SK-N-SH (cell line): Measurements from ENCODE around the gene MYH3. TPM values are rescaled to one million over a fixed set of nuclear protein-coding genes. Genes with fewer than 3 reads are reported as not detected.

Experiments
- CTCF ChIA-PET: fragments of 300-600, 350-600 bp; formaldehyde crosslinking; extraction: SDS; loops from one replicate; lab custom pipeline; 2021; lab: Yijun Ruan, JAX
- POLR2A ChIA-PET: fragments of 350-600 bp; sonication (Branson Sonifier 250); formaldehyde crosslinking; extraction: SDS; loops from one replicate; lab custom pipeline; 2020; ENCODE audit warnings: antibody characterized with exemption, inconsistent platforms; lab: Yijun Ruan, JAX
- DNase-seq: peaks from one replicate; pipeline ENCODE4 v3.0.0; 2012
- H2AFZ ChIP-seq: fragments of 200-600 bp; sonication (generic); 2 replicates; pipeline ENCODE4 v1.8.1; 2016; ENCODE audit warnings: antibody characterized with exemption, mild to moderate bottlenecking, low read depth
- H3F3A ChIP-seq: fragments of 200-600 bp; sonication (generic); replicated peaks from 2 replicates; pipeline ENCODE3; 2016; ENCODE audit warnings: antibody characterized with exemption, mild to moderate bottlenecking; ENCODE audit not compliant: insufficient read depth
- H3K27ac ChIP-seq, 2 experiments: fragments of 200-500 bp in 1 of 2; fragments of 200-600 bp in 1 of 2; sonication (Bioruptor generic) in 1 of 2; sonication (generic), shearing (Covaris generic) in 1 of 2; 2 replicates each; pipeline versions ENCODE4 v1.5.1 to v1.6.1; 2014 to 2016; ENCODE audit warnings: low read depth in 2 of 2, inconsistent platforms in 1 of 2, low read length in 1 of 2, mild to moderate bottlenecking in 1 of 2, mixed read lengths in 1 of 2
- H3K27me3 ChIP-seq: fragments of 200-600 bp; sonication (generic), shearing (Covaris generic); 2 replicates; pipeline ENCODE4 v1.6.1; 2016; ENCODE audit warnings: mixed run types; ENCODE audit not compliant: insufficient read depth
- H3K36me3 ChIP-seq, 2 experiments: fragments of 200-500 bp in 1 of 2; fragments of 200-600 bp in 1 of 2; sonication (Bioruptor generic) in 1 of 2; sonication (generic) in 1 of 2; replicated peaks in 1 of 2; 2 replicates each; pipeline versions ENCODE3 to v1.5.1; 2014 to 2016; ENCODE audit warnings: low read length in 1 of 2, mild to moderate bottlenecking in 1 of 2; ENCODE audit not compliant: insufficient read depth in 2 of 2, control insufficient read depth in 1 of 2
- H3K4me1 ChIP-seq, 2 experiments: fragments of 200-500 bp in 1 of 2; fragments of 200-600 bp in 1 of 2; sonication (Bioruptor generic) in 1 of 2; sonication (generic), shearing (Covaris generic) in 1 of 2; 2 replicates each; pipeline versions ENCODE4 v1.5.1 to v1.6.1; 2014 to 2016; ENCODE audit warnings: low read depth in 1 of 2, low read length in 1 of 2, mixed run types in 1 of 2; ENCODE audit not compliant: insufficient read depth in 2 of 2, control insufficient read depth in 1 of 2
- H3K4me2 ChIP-seq: fragments of 200-600 bp; sonication (generic), shearing (Covaris generic); 2 replicates; pipeline ENCODE4 v1.6.1; 2017; ENCODE audit warnings: mixed run types
- H3K4me3 ChIP-seq, 2 experiments: fragments of 200-500 bp in 1 of 2; fragments of 200-600 bp in 1 of 2; sonication (Bioruptor generic) in 1 of 2; sonication (generic), shearing (Covaris generic) in 1 of 2; 2 replicates each; pipeline versions ENCODE4 v1.5.1 to v1.8.1; 2014 to 2016; ENCODE audit warnings: low read depth in 2 of 2, inconsistent platforms in 1 of 2, low read length in 1 of 2, mild to moderate bottlenecking in 1 of 2, mixed read lengths in 1 of 2, moderate library complexity in 1 of 2
- H3K79me2 ChIP-seq: fragments of 200-600 bp; sonication (generic); 2 replicates; pipeline ENCODE4 v1.8.1; 2017; ENCODE audit warnings: mild to moderate bottlenecking; ENCODE audit not compliant: insufficient read depth
- H3K9ac ChIP-seq: fragments of 200-600 bp; sonication (generic); 2 replicates; pipeline ENCODE4 v1.6.1; 2017; ENCODE audit warnings: mixed run types
- H3K9me2 ChIP-seq: fragments of 200-600 bp; sonication (generic); 2 replicates; pipeline ENCODE4 v1.6.1; 2017; ENCODE audit warnings: mixed run types
- H3K9me3 ChIP-seq: fragments of 200-600 bp; sonication (generic); 2 replicates; pipeline ENCODE4 v1.6.1; 2017; ENCODE audit warnings: mixed run types, mild to moderate bottlenecking, moderate library complexity
- H4K20me1 ChIP-seq: fragments of 200-600 bp; sonication (generic); 2 replicates; pipeline ENCODE4 v1.6.1; 2017; ENCODE audit warnings: mild to moderate bottlenecking, mixed run types; ENCODE audit not compliant: insufficient read depth
- CHD2 ChIP-seq: fragments of 150-350 bp; IDR thresholded peaks from 2 replicates; pipeline ENCODE4 v1.6.1; 2018; ENCODE audit warnings: low read length; ENCODE audit not compliant: partially characterized antibody
- CTCF ChIP-seq: fragments of 200-600 bp; sonication (generic); IDR thresholded peaks from 2 replicates; pipeline ENCODE4 v1.6.1; 2017; ENCODE audit warnings: antibody characterized with exemption, mild to moderate bottlenecking, moderate library complexity
- EP300 ChIP-seq, 2 experiments: IDR thresholded peaks; 2 replicates each; pipeline versions ENCODE4 v1.4.0 to v1.6.1; 2012; ENCODE audit warnings: borderline replicate concordance in 1 of 2, low read depth in 1 of 2, low read length in 1 of 2
- EZH2phosphoT487 ChIP-seq: fragments of 200-600 bp; sonication (generic); IDR thresholded peaks from 2 replicates; pipeline ENCODE4 v1.6.1; 2017; ENCODE audit warnings: low read depth, mixed run types, mild to moderate bottlenecking, antibody characterized with exemption, moderate library complexity, borderline replicate concordance
- GATA2 ChIP-seq: sonication (generic); formaldehyde crosslinking; IDR thresholded peaks from 2 replicates; pipeline ENCODE4 v1.5.0; 2020; ENCODE audit warnings: mild to moderate bottlenecking, missing genetic modification reagents
- MEF2A ChIP-seq: IDR thresholded peaks from 2 replicates; pipeline ENCODE4 v1.4.0; 2012; ENCODE audit warnings: low read depth, borderline replicate concordance
- NFIC ChIP-seq: IDR thresholded peaks from 2 replicates; pipeline ENCODE4 v1.4.0; 2012; ENCODE audit warnings: borderline replicate concordance
- NRF1 ChIP-seq: IDR thresholded peaks from 2 replicates; pipeline ENCODE4 v1.6.1; 2012; ENCODE audit warnings: low read depth, mild to moderate bottlenecking, low read length
- RAD21 ChIP-seq: IDR thresholded peaks from 2 replicates; pipeline ENCODE4 v1.6.1; 2012; ENCODE audit warnings: mild to moderate bottlenecking, low read length
- REST ChIP-seq: IDR thresholded peaks from 2 replicates; pipeline ENCODE4 v1.6.1; 2012; ENCODE audit warnings: mild to moderate bottlenecking, low read depth, low read length, moderate library complexity
- RXRA ChIP-seq: IDR thresholded peaks from 2 replicates; pipeline ENCODE4 v1.4.0; 2012; ENCODE audit warnings: low read depth, mild to moderate bottlenecking, borderline replicate concordance
- SIN3A ChIP-seq: IDR thresholded peaks from 2 replicates; pipeline ENCODE4 v1.6.1; 2012; ENCODE audit warnings: low read depth, mild to moderate bottlenecking, low read length, moderate library complexity, borderline replicate concordance
- SMC3 ChIP-seq: IDR thresholded peaks from 2 replicates; pipeline ENCODE4 v1.6.1; 2012; ENCODE audit warnings: low read depth, low read length, improper control_type of control experiment
- TAF1 ChIP-seq: IDR thresholded peaks from 2 replicates; pipeline ENCODE4 v1.6.1; 2012; ENCODE audit warnings: low read depth, mild to moderate bottlenecking, low read length, moderate library complexity, borderline replicate concordance
- TEAD4 ChIP-seq: IDR thresholded peaks from 2 replicates; pipeline ENCODE4 v1.4.0; 2012; ENCODE audit warnings: mild to moderate bottlenecking, borderline replicate concordance; ENCODE audit not compliant: insufficient read depth
- WGBS: methylation state at CpG from one replicate; pipeline ENCODE4 v1.1.6; 2017; ENCODE audit warnings: low lambda C conversion rate; 5-methylcytosine and 5-hydroxymethylcytosine counted together
- polyA plus RNA-seq, 3 experiments: library from polyadenylated mRNA; depleted of rRNA; stranded (reverse); fragments of >200 nt; gene quantifications; 2 replicates each; pipeline ENCODE4 v1.2.3, GENCODE V29; 2012
- TF ChIP-seq, protein P1 (sequence below): fragments of 150-350 bp; IDR thresholded peaks from 2 replicates; pipeline ENCODE4 v1.6.1; 2017; ENCODE audit warnings: antibody characterized with exemption, low read length, low read depth, borderline replicate concordance

The MYH3 gene
- polyA plus RNA-seq, 1 of the 3 experiments (the other 2 are of a cell fraction) = 2.7 TPM

DNA sequence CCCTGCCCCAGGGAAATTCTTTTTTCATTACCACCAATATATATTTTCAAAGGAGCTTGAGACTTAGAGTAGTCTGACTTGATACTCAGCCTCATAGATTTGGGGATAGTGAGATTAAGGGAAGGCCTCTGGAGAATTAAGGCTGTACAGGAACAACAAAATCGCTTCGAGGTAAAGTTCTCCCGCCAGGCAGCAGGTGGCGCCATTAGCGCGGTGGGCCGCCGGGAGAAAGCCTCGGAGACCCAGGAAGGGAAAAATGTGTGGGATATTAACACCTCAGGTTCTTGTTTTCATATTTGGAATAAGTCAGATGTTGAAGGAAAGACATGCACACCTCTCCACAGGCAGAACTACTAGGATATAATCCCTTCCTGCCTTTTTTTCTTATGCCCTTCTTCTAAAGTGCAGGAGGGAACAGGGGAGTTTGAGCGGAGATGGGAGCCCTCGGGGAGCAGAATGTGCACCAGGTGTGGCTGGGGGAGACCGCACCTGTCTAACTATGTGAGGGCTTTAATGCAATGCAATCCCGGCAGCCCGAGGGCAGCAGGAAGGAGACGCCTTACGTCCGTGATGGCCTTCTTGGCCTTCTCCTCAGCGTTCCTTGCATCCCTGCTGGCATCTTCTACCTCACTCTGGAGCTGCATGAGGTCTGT, 25.9 kb downstream of the MYH3 start:
- Histone ChIP-seq H4K20me1 (no peaks in the 10 kb centered on the region), H3K27ac (no peak overlapping the region), H3F3A (no peaks in the 10 kb centered on the region), H3K9me3 (no peaks in the 10 kb centered on the region), H3K79me2 (no peaks in the 10 kb centered on the region), H3K27me3 (no peaks in the 10 kb centered on the region; the same call in 1 of the 2 replicates), H3K4me1 (no peaks in the 10 kb centered on the region), H3K36me3 (peaks cover 0 to 2% of the 10 kb centered on the region in 2 experiments), H3K9ac (no peak overlapping the region), H3K4me2 (no peak overlapping the region), H3K9me2 (no peaks in the 10 kb centered on the region), H2AFZ (no peak overlapping the region)
- ChIA-PET CTCF (interaction anchor here (0.7 to 10.1 kb wide), 12 partner anchors 10 to 245 kb away, joined by 3 to 155 read pairs (median 4); partner anchors contain the start of gene MYH3), POLR2A (no interaction called here)
- 48% methylated on average over 18 of the region's 18 CpGs for WGBS
- peak; percentile 66 for DNase-seq
- TF ChIP-seq RXRA = no peak
- no peak for TF ChIP-seq NRF1
- TF ChIP-seq TEAD4 = no peak
- TF ChIP-seq, protein P1, sequence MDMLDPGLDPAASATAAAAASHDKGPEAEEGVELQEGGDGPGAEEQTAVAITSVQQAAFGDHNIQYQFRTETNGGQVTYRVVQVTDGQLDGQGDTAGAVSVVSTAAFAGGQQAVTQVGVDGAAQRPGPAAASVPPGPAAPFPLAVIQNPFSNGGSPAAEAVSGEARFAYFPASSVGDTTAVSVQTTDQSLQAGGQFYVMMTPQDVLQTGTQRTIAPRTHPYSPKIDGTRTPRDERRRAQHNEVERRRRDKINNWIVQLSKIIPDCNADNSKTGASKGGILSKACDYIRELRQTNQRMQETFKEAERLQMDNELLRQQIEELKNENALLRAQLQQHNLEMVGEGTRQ = no peak
- TF ChIP-seq RAD21 = peak; percentile 56
- TF ChIP-seq CTCF = peak; percentile 84
- no peak for TF ChIP-seq NFIC
- peak; percentile 39 for TF ChIP-seq SMC3
- no peak for TF ChIP-seq EZH2phosphoT487
- no peak for TF ChIP-seq SIN3A
- TF ChIP-seq TAF1 = no peak
- no peak for TF ChIP-seq GATA2 (CRISPR knock-in tag)
- no peak for TF ChIP-seq MEF2A
- no peak for TF ChIP-seq EP300 (IDR thresholded peaks at IDR 0.05; ENCODE audit: borderline replicate concordance in 1 of 2, low read depth in 1 of 2, low read length in 1 of 2)
- TF ChIP-seq CHD2 = no peak
- no peak for TF ChIP-seq REST
- TF ChIP-seq, all 33 proteins: peak for 3
- no peak overlapping the region; a peak in 1 of 4 replicates for H3K4me3 ChIP-seq
